DND-41 (cell line): ENCODE results near the gene LRRC14B.
"Not testable (repeated sequence)": the region's sequence is repeated elsewhere in the genome, so short reads cannot be mapped to it uniquely, and the experiment has no call there.

Source experiments
- ATAC-seq: fragments of 200-7000 bp; cut with Tn5 transposase; 3 replicates; pipeline ENCODE4 v1.9.1; 2021; ENCODE audit warnings: low read depth; ENCODE audit not compliant: insufficient read depth
- DNase-seq: peaks from one replicate; pipeline ENCODE4 v3.0.0-alpha.2; 2020
- H2AFZ ChIP-seq: 2 replicates; pipeline ENCODE4 v1.6.0; 2012; ENCODE audit warnings: low read depth, low read length
- H3K27ac ChIP-seq: 2 replicates; pipeline ENCODE4 v1.5.1; 2012; ENCODE audit warnings: low read length, inconsistent platforms
- H3K27me3 ChIP-seq: fragments of 200-600 bp; sonication (generic); 2 replicates; pipeline ENCODE4 v1.6.0; 2012; ENCODE audit warnings: low read length, mild to moderate bottlenecking, inconsistent platforms; ENCODE audit not compliant: insufficient read depth, poor library complexity
- H3K36me3 ChIP-seq: 2 replicates; pipeline ENCODE4 v1.5.1; 2012; ENCODE audit warnings: low read length, inconsistent platforms; ENCODE audit not compliant: insufficient read depth
- H3K4me1 ChIP-seq: 2 replicates; pipeline ENCODE4 v1.5.1; 2012; ENCODE audit warnings: mild to moderate bottlenecking, low read length; ENCODE audit not compliant: insufficient read depth
- H3K4me2 ChIP-seq: 2 replicates; pipeline ENCODE4 v1.6.0; 2012; ENCODE audit warnings: mild to moderate bottlenecking, moderate library complexity, low read length, inconsistent platforms; ENCODE audit not compliant: insufficient read depth
- H3K4me3 ChIP-seq, 2 experiments: fragments of 200-600 bp in 1 of 2; shearing (Covaris generic) in 1 of 2; 2 replicates each; pipeline ENCODE4 v1.5.1; 2012 to 2016; ENCODE audit warnings: inconsistent platforms in 2 of 2, low read length in 2 of 2, mild to moderate bottlenecking in 2 of 2, low read depth in 1 of 2, moderate library complexity in 1 of 2
- H3K79me2 ChIP-seq: 2 replicates; pipeline ENCODE4 v1.6.0; 2012; ENCODE audit warnings: low read length, inconsistent platforms; ENCODE audit not compliant: insufficient read depth
- H3K9ac ChIP-seq: 2 replicates; pipeline ENCODE4 v1.6.0; 2012; ENCODE audit warnings: low read depth, mild to moderate bottlenecking, inconsistent platforms, low read length, moderate library complexity
- H3K9me3 ChIP-seq: 2 replicates; pipeline ENCODE4 v1.5.1; 2012; ENCODE audit warnings: low read length, moderate library complexity, mild to moderate bottlenecking, inconsistent platforms; ENCODE audit not compliant: insufficient read depth, severe bottlenecking
- H4K20me1 ChIP-seq: 2 replicates; pipeline ENCODE4 v1.6.0; 2012; ENCODE audit warnings: low read length; ENCODE audit not compliant: insufficient read depth
- EZH2 ChIP-seq: IDR thresholded peaks from 3 replicates; pipeline ENCODE4 v1.6.1; 2012; ENCODE audit warnings: borderline replicate concordance, low read depth, mild to moderate bottlenecking, moderate library complexity, low read length, inconsistent platforms; ENCODE audit not compliant: severe bottlenecking
- TF ChIP-seq, protein P1 (sequence below): IDR thresholded peaks from 2 replicates; pipeline ENCODE4 v1.5.1; 2012; ENCODE audit warnings: borderline replicate concordance, low read length, moderate library complexity, mild to moderate bottlenecking; ENCODE audit not compliant: poor library complexity, severe bottlenecking; ENCODE audit errors: extremely low read depth

LRRC14B gene

GRCh38 chr5:207599-207998, 16.3 kb downstream of the LRRC14B start:
- H3K79me2 ChIP-seq = peaks cover 42% of the 10 kb centered on the region
- no peak overlapping the region for H3K4me2 ChIP-seq
- H3K27ac ChIP-seq = no peak overlapping the region
- no peak for ATAC-seq
- peaks cover 50% of the 10 kb centered on the region for H4K20me1 ChIP-seq
- TF ChIP-seq, protein P1, sequence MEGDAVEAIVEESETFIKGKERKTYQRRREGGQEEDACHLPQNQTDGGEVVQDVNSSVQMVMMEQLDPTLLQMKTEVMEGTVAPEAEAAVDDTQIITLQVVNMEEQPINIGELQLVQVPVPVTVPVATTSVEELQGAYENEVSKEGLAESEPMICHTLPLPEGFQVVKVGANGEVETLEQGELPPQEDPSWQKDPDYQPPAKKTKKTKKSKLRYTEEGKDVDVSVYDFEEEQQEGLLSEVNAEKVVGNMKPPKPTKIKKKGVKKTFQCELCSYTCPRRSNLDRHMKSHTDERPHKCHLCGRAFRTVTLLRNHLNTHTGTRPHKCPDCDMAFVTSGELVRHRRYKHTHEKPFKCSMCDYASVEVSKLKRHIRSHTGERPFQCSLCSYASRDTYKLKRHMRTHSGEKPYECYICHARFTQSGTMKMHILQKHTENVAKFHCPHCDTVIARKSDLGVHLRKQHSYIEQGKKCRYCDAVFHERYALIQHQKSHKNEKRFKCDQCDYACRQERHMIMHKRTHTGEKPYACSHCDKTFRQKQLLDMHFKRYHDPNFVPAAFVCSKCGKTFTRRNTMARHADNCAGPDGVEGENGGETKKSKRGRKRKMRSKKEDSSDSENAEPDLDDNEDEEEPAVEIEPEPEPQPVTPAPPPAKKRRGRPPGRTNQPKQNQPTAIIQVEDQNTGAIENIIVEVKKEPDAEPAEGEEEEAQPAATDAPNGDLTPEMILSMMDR = no peak
- TF ChIP-seq EZH2 = no peak
- no peak overlapping the region for H3K4me3 ChIP-seq
- H3K9ac ChIP-seq = no peak overlapping the region
- H2AFZ ChIP-seq = no peak overlapping the region
- no peaks in the 10 kb centered on the region for H3K27me3 ChIP-seq
- no peak for DNase-seq
- no peaks in the 10 kb centered on the region for H3K9me3 ChIP-seq
- peaks cover 47% of the 10 kb centered on the region for H3K36me3 ChIP-seq
- no peaks in the 10 kb centered on the region for H3K4me1 ChIP-seq

- DNase-seq (no peak), ATAC-seq (no peak)
- H2AFZ ChIP-seq = no peak overlapping the region
- H3K4me1 ChIP-seq = no peaks in the 10 kb centered on the region
- no peak overlapping the region for H3K4me3 ChIP-seq
- peaks cover 49% of the 10 kb centered on the region for H3K79me2 ChIP-seq
- TF ChIP-seq EZH2 = no peak
- TF ChIP-seq, protein P1 = no peak
- H3K9me3 ChIP-seq = no peaks in the 10 kb centered on the region
- H3K9ac ChIP-seq = no peak overlapping the region
- no peaks in the 10 kb centered on the region for H3K27me3 ChIP-seq
- H3K27ac ChIP-seq = no peak overlapping the region
- H3K36me3 ChIP-seq = peaks cover 47% of the 10 kb centered on the region
- H4K20me1 ChIP-seq = peaks cover 51% of the 10 kb centered on the region
- no peak overlapping the region for H3K4me2 ChIP-seq
Observed at GRCh38 chr5:208449-209114, 17.3 kb downstream of the LRRC14B start.

DNA sequence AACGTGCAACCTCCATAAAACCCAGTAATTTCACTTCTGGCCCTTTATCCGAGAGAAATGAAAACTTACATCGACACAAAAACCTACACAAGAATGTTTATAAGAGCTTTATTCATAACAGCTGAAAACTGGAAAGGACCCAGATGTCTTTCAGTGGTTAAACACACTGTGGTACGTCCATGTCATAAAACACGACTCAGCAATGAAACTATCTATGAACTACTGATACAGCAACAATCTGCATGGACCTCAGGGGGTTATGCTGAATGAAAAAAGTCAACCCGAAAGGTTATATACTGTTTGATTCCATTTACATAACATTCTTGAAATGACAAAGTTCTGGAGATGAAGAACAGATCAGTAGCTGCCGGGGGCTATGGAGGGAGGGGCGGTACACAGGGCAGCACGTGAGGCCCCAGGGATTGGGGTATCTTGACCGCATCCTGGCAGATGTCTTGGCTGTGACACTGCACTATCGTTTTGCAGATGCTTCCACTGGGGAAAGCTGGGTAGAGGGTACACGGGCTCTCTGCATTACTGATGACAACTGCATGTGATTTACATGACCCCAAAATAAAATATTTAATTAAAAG, 22.6 kb downstream of the LRRC14B start:
- H2AFZ ChIP-seq = no peak overlapping the region
- H3K9me3 ChIP-seq = no peaks in the 10 kb centered on the region
- DNase-seq (no peak), ATAC-seq (no peak)
- H3K27ac ChIP-seq = no peak overlapping the region
- peaks cover 13% of the 10 kb centered on the region; the same call in 1 of the 2 replicates for H3K4me1 ChIP-seq
- H3K36me3 ChIP-seq = peaks cover 16% of the 10 kb centered on the region
- H3K9ac ChIP-seq = no peak overlapping the region
- H3K4me2 ChIP-seq = no peak overlapping the region
- H4K20me1 ChIP-seq = peaks cover 14% of the 10 kb centered on the region; the same call in 1 of the 2 replicates
- H3K4me3 ChIP-seq = no peak overlapping the region
- peaks cover 59% of the 10 kb centered on the region for H3K79me2 ChIP-seq
- no peaks in the 10 kb centered on the region for H3K27me3 ChIP-seq
- no peak for TF ChIP-seq EZH2
- TF ChIP-seq, protein P1 = no peak

- not testable (repeated sequence) for H3K9ac ChIP-seq, H3K27ac ChIP-seq, H3K4me2 ChIP-seq, H3K27me3 ChIP-seq, ATAC-seq, H2AFZ ChIP-seq, DNase-seq, H3K9me3 ChIP-seq, H3K4me3 ChIP-seq
- Histone ChIP-seq H3K36me3 (peaks cover 16% of the 10 kb centered on the region), H3K79me2 (peaks cover 64% of the 10 kb centered on the region), H4K20me1 (peaks cover 18% of the 10 kb centered on the region; the same call in 1 of the 2 replicates), H3K4me1 (peaks cover 25% of the 10 kb centered on the region)
Observed at GRCh38 chr5:215256-215655, 24.0 kb downstream of the LRRC14B start.

GRCh38 chr5:216076-216475, 24.8 kb downstream of the LRRC14B start:
- ATAC-seq, H3K9ac ChIP-seq, H2AFZ ChIP-seq, H3K4me3 ChIP-seq, DNase-seq, H3K27ac ChIP-seq, H3K9me3 ChIP-seq, H3K27me3 ChIP-seq: not testable (repeated sequence)
- Histone ChIP-seq H3K36me3 (peaks cover 16% of the 10 kb centered on the region), H3K4me1 (peaks cover 32% of the 10 kb centered on the region), H4K20me1 (peaks cover 21% of the 10 kb centered on the region; the same call in 1 of the 2 replicates), H3K79me2 (peaks cover 67% of the 10 kb centered on the region), H3K4me2 (peak overlapping the region; percentile 24; the same call in 1 of the 2 replicates)
